Hepatic stellate cell (primary cell): ENCODE data around the gene GNAS-AS1.

Experiments
- DNase-seq: peaks from one replicate; pipeline ENCODE4 v3.0.0; 2011; ENCODE audit warnings: low spot score

GNAS-AS1 gene

DNA sequence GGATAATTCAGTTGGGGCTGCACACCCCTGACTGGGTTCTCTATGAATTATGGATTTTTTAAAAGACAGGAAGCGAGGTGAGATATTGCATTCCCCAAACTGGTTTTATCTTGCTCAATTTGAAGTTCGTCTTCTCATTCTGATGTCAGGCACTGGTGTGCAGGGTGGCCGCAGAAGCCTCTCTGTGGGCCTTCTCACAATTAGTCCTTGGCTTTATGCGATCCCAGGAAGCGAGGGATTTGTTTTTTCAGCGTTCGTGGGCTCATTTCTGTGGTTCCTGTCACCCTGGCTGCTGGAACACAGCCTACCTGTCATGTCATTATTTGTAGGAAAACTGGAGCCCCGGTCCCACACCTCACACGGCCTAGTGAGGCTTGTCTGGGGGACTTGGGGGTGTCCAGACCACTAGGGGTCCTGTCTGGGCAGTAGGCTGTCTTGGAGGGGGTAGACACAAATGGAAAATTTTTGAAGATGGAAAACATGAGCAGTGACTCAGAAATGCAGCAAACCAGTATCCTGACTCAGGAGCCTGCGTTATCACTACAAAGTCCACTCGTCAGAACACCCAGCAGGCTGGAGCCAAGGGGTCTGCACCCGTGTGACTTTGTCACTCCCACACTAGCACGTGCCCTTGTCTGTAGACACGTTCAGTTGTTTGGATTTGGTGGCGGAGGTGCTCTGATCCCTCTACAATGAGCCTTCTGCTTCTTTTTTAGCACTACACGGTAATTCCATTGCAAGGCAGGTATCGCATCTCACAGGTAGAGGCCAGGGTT, 42.2 kb downstream of the GNAS-AS1 start:
- no peak for DNase-seq

DNA sequence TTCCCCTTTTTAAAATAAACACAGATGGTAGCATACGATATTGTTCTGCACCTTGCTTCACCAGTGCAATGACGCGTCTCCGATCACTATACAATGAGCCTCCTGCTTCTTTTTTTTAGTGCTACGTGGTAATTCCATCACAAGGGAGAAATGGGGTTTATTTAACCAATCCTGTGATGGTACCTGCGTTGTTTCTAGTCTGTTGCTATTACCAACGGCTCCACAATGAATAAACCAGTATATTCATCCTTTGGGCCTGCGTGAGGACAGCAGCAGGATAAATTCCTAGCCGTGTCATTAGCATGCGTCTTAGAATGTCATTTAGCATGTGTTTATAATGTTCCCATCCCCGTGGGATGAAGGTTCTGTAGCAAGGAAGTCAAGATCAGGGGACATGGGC, 42.9 kb downstream of the GNAS-AS1 start:
- no peak for DNase-seq

DNA sequence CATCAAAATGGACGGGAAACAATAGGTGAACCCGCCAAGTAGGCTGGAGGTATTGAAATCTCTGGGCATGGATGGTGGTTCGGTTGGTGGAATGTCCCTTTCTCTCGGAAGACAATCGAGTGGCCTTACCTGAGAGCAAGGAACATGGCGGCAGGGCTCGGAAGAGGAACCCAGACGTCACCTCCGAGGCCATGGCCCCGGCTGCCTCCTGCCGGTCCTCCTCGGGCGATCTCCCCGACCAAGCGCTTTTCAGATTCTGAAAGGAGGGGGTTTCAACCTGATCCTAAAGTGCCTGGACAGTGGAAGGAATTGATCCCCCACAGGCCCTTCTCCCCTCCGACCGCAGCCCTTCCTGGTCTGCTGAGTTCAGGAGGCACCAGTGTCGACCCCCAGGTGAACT, 47.2 kb downstream of the GNAS-AS1 start:
- DNase-seq = no peak

DNA sequence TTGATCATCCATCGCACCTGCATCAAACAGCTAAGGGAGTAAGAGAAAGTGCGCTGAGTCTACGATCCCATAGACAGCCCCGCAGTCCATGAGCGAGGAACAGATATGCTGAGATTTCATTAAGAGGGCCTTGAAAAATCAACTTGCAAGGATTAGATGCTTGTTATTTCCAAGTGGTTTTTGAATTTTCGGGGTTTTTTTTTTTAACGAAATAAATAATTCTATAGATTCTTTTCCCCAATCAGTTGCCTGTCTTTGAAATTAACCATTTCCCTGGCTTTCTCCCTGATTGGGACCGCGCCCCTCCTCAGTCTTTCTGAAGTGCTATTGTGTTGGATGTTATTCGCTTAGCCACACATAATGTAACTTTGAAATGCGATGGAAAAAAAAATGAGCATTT, 48.6 kb downstream of the GNAS-AS1 start:
- DNase-seq = no peak

DNA sequence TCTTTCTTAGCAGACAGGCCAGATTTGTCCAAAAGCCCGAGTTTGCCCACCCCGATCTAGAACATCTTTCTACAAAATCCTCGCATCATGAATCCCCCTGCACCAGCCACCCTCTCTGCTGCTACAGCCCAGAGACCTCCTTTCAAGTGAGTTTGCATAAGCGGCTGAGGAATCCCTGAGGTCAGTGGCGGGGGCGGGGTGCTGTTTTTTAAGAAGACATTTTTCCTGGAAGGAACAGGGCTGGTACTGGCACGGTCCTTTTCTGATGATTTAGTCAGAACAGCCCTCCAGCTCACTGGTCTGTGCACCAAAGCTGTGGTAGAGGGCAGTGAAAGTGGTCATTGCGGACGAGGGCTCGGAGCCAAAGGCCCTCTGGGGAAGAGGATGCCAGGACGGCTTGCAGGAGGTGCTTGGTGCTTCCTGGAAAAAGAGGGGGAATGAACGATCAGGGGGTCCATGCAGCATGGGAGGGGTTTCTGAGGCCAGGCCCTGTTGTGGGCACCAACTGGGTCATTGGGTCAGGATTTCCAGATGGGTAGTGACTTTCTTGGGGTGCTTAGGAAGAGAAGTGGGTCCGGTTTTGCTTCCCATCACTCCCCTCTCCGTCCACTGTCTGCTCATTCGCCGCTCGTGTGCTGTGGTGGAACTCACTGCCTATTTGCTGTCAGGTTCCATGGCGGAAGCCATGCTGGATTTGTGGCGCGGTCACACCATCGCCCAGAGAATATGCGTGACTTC, 50.4 kb downstream of the GNAS-AS1 start:
- DNase-seq = no peak

DNA sequence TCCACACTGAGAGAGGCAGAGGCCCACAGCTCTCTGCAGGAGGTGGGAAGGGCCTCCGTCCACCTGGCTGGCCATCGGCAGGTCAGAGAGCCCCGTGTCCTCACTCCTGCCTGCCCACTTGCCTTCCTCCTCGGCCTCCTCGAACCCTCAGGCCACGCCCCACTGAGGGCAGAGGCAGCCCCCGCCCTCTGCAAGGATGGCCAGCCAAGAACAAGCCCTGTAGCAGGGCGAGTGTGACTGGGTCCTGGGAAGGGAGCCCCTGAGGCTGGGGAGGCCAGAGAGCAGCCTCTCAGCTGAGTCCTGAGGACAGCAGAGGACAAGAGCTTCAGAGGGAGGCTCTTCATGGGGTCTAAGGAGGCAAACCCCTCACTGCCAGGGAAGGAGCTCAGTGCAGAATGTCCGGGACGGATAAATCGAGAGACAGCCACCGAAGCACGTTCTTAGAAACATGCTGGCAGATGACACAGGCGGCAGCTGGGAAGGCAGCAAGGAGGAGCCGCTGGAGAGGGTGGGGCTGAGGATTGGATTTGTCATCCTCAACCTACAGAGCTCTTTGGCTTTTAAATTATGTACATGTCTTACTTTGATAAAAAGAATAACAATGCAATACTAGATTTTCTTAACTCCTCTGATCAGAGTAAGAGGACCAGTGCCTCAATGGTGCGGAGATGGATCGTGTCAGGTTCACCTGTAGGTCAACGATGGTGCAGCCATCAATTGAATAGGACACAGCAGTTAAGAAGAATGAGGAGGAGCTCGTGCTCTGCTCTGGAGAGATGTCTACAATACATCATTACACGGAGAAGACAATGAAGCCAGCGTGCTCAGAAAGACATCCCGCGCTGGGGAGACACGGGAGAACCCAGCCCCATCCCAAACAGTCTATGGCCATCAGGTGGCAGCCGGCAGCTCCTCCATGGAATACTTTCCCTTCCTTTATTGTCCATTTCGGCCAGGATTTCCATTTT, 53.0 kb downstream of the GNAS-AS1 start:
- DNase-seq = no peak

DNA sequence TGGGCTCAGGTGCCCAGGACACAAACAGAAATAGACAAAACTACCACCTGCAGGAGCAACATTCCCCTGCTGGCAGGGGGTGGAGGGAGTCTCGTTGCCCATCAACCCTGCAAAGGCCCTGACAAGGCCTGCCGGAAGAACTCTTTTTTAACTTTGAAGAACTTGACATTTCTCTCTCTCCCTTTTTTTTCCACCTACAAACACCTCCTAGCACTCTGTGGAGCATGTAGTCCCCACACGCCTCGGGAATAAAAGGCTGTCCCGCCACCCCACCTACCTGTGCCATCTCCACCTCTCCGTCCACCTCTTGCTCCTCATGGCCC, 54.8 kb downstream of the GNAS-AS1 start:
- no peak for DNase-seq

DNA sequence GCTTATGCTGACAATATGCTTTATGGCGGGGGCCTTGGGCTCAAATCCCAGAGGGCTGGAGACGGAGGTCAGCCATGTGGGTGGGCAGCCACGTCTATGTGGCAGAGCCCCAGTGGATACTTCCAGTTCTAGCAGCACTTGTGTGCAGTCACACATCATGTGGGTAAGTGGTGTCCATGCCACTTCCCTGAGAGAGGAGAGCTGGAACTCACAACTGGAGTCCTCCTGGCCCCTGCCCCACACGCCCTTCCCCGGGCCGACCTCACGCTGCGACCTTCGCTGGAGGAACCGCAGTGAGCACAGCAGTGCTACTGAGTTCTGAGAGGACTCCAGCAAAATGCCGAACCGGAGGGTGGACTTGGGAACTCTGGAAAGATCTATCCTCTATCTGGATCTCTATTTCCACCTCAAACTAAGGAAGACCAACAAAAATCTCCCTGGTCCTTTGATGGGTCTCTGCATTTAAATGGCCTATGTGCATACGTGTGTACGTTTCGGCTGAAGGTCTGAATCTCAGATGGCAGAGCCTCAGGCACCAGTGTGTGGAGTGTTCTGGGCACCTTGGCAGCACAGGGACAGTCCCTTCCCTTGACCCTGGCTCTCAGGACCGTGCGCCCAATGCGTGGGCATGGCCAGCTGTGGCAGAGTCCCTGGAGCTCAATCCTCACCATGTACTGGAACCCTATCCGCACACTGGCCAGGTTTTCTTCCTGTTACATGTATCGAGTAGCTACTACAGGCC, 55.4 kb downstream of the GNAS-AS1 start:
- no peak for DNase-seq

DNA sequence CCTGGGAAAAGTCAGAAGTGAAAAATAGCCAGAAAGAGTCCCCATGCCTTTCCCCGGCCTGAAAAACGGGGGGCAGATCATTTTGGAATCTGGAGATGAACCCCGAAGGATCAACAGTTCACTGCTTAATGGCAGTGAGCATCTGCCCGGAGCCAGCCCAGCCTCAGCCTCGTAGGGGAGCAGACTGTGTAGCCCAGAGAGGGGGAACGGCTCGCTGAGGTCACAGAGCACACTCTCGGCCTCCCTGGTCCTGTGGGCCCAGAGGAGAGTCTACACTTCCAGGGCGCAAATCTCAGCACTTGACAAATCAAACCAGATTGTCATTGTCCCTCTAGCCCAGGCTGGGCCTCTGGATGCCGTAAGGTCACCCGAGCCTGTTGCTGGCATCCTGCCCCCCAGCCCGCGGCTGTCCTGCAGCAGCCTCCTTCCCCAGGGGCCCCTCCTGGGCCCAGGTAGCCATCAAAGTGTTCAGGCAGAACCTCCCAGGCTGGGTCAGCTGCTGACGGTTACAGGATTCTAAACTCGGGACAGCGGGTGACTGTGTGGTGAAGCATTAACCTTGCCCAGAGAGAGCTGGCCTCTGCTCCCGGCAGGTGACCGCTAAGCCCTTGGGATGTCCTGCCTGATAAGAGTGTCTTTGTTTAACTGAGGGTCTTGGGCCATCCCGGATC, 56.1 kb downstream of the GNAS-AS1 start:
- DNase-seq = no peak

DNA sequence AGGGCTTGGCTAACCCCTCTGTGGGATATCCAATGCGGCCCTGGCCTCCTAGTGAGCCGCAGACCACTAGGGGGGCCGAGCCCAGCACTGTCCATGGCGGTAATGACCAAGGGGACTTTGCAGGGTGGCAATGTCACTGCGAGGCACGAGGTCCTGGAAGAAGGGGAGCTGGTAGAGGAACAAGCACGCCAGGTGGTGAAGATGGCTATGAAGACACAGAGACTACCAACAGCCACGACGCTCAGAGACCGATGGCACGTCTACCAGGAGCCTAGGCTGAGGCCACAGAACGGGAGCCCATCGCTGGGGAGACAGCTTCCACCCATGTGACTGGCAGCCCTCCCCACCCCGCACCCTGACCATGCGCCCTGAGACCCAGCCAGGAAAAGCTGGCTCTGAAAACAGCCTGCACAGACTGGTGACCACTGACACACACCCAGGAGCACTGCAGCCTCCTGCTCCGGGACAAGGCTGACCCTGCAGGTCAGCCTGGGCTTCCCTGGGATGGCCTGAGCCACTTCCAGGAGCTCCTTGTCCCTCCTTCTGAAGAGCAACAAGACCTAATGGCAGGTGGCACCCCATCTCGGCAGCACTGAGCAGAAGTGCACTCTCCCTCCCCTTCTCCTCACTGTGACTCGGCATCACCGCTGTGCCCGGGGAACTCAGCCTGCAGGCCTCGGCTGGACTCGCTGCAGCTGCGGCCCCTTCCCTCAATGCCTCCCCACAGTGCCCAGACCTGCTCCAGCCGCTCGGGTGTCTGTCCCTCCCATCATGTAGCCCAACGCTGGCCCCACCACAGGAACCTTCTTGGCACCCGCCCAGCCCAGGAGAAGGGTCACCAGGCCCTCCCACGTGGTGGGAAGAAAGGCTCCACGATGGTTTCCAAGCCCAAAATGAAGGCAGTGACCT, 56.9 kb downstream of the GNAS-AS1 start:
- no peak for DNase-seq

DNA sequence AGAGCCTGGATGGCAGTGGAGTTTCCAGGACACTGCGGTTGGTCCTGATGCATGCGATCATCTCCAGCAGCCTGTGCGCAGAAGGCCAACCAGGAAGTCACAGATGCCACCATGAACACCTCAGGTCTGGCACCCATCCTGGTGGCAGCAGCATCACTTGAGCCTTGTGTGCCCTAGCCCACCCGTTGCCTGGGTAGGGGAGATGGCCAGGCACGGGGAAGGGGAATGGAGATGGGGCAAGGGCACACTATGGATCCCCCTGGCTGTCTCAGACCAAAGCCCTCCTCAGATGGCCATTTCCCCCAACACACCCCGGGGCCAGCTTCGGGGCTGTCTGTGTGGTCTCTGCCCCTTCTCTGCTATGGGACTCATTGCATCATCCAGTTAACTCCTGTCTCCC, 58.3 kb downstream of the GNAS-AS1 start:
- no peak for DNase-seq

DNA sequence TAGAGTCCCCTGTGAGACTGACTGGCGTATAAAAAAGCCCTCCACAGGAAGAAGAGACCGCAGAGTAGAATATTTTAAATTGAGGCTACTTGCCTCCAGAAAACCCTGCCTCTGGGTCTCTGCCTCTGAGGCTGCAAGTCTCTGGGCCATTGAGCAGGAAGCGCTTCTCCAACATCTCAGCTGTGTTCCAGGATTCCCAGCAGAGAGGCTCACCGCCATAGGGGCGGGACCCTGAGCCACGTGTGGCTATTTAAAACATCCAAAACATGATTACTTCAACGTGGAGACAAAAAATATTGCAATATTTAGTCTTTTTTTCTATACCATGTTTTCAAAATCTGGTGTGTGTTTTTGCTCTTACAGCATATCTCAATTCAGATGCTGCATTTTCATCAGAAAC, 59.4 kb downstream of the GNAS-AS1 start:
- DNase-seq = no peak

DNA sequence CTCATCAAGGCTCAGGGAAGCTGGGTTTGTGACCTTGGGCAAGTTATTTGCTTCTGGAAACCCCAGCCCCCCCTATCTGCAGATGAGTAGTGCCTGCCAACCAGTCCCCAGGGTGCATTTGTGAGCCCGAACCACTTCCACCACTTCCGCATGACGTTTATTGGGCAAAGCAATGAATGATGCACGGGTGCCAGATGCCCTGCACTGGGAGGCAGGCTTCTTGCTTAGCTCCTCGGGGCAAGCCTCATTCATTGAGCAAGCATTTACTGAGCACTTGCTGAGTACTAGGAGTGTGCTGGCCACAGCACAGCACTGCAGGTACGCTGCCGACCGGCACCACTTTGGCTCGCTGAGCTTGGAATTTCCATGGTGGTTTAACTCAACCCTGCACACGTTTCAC, 60.2 kb downstream of the GNAS-AS1 start:
- no peak for DNase-seq

DNA sequence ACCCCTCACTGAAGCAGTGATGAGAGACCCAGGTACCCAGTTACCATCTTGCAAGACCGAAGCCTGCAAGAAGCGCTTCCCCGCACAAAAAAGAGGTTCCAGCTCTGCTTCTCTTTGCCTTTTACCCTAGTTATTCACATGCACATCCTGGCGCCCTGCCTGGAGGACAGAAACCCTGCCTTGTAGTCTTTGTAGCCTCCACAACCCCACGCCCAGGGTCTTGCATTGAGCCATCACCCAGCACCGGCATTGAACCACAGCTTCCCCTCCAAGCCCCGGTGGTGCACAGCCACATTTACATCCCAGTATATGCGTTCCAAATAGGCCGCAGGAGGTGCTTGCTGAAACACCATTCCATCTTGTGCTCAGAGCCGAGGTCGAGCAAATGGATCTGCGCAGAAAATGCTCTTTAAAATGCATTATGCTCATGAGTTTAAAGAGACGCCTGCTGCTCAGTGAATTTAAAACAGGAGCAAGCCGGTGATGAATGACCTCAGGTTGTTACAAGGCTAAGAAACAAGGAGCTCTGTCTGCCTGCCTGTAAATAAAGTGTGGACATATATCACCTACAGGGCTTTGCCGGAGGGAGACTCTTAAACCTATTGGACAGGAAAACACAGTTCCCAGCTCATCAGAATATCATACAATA, 61.7 kb downstream of the GNAS-AS1 start:
- no peak for DNase-seq

DNA sequence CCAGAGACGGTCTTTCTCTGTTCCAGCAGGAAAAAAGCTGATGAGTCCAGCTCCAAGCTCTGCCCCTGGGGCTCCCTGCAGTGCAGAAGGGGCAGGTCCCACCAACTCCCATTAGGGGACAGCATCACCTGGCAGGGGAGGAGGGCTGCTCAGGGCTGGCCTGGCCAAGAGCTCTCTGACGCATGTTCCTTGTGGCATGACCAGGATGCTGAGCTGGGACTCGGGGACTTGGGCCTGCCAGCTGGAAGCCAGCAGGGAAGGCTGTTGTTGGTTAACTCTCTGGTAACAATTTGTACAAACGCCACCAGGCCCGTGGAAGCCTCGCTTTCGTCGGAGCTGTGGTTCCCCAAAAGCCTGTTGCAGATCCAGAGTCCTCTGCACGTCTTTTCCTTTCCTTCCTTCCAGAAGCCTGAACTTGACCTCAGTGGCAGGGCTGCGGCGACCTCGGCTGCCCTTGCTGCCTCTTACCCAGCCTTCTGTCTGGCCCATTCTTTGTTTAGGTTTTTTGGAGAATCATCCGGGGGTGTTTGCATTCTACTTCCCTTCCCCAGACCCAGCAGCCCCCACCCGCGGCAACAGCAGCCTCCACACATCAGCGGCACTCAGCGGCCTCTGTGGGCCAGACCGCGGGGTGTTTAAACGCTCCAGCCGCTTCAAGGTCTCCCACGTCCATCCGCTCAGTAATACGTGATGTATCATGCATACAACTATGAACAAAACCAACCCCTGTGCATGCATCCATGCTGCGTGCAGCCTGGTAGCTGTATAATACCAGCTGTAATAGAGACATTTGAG, 63.3 kb downstream of the GNAS-AS1 start:
- DNase-seq = no peak

DNA sequence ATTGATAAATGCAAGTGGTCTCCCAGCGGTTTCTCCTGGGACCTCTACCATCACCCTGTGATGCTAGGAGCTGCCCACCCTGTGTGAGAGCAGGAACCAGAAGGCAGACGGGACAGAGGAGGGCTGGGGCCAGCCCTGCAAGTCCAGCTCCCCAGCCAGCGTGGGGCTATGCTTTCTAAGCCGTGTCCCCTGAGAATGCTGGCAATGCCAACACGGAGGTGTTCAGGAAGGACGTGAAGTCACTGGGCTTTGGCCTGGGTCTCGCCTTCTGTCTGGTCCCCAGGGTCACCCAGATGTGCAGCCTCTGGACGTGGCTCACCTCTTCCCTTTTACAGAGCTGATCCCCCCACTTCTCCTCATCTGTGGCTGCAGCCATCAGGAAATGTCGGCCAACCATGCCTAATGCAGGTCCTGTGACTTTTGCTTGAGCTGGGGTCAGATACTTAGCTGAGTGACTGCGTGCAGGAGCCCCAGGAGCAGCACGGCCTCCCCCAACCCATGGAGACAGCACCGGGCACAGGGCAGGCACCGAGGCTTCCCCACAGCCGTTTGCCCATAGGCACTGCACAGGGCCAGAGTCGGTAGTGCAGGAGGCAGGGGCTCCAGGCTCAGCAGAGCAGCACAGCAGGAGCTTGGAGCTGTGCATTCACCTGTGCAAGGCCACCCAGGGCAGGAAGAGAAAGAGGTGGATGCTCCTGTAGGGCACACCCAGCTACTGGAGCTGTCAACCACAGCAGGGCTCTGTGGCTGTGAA, 66.2 kb downstream of the GNAS-AS1 start:
- no peak for DNase-seq

DNA sequence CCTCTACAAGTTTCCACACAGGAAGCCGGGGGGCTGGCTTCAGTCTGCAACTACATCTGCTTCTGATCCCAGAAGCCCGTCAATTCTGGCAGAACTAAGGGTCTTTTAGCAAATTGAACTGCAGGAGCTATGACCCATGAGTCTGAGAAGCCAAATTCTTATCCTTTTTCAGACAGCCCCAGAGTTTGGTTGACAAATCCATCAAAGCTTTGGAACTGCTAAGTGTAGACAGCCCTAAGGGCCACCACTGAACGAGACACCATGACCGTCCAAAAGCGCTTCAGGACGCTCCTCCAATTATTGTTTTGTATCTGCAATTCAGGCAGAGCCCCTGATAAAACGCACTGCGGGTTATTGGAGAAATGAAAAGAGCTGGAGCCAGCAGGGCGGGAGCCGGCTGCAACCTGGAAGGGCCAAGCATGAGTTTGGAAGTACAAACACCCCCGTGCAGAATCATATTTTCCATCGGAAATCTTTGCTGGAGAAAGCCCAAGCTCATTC, 67.1 kb downstream of the GNAS-AS1 start:
- no peak for DNase-seq

DNA sequence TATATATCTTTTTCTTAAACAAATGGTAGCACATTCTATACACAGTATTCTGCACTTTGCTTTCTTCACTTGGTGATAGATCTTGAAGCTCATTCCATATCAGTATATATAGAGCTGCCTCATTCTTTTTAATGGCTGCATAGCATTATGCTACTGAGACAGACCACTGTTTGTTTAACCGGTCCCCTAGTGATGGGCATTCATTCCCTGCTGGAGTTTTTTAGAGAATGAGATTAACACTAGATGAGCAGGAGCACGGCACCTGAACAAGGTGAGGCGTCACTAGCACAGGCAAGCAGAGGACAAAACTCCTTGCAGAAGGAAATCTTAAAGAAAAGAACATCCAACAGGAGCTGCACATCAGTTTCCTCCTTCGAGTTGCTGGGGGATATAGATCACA, 69.6 kb downstream of the GNAS-AS1 start:
- DNase-seq = no peak
